HFFc6 (cell line): ENCODE results near the gene SRPK2. TPM values are rescaled to one million over a fixed set of nuclear protein-coding genes. Genes with fewer than 3 reads are reported as not detected.

Experiments used
- DNase-seq: peaks from one replicate; pipeline ENCODE4 v3.0.0-alpha.2; 2018
- H3K27ac Mint-ChIP-seq: 2 replicates; pipeline ENCODE4 v1.8.0; 2020; ENCODE audit warnings: mild to moderate bottlenecking, mixed read lengths
- H3K27me3 Mint-ChIP-seq: 2 replicates; pipeline ENCODE4 v1.8.0; 2021; ENCODE audit warnings: mild to moderate bottlenecking, moderate library complexity, mixed read lengths; ENCODE audit not compliant: insufficient read depth
- H3K36me3 Mint-ChIP-seq: 2 replicates; pipeline ENCODE4 v1.8.0; 2021; ENCODE audit warnings: low read depth, mixed read lengths
- H3K4me1 Mint-ChIP-seq: 2 replicates; pipeline ENCODE4 v1.8.0; 2020; ENCODE audit warnings: low read depth, mixed read lengths
- H3K4me3 Mint-ChIP-seq: 2 replicates; pipeline ENCODE4 v1.8.0; 2020; ENCODE audit warnings: mild to moderate bottlenecking, moderate library complexity, mixed read lengths
- H3K9me3 Mint-ChIP-seq: 2 replicates; pipeline ENCODE4 v1.8.0; 2020; ENCODE audit warnings: mild to moderate bottlenecking, mixed read lengths
- total RNA-seq, 6 experiments: library from RNA; stranded (reverse); fragmentation: NEBNext Ultra II Directional; extraction: Animal tissue kit (Norgen Biotek cat#: 25700); gene quantifications; 2 replicates in 1 of 6; 3 replicates in 5 of 6; pipeline ENCODE4 v1.2.3, GENCODE V29; 2021
- TF ChIP-seq, protein P1 (sequence below): fragments of 200-600 bp; sonication (generic); IDR thresholded peaks from 2 replicates; pipeline ENCODE4 v1.5.0; 2021; ENCODE audit warnings: antibody characterized with exemption, mild to moderate bottlenecking

SRPK2 gene
- total RNA-seq, 6 experiments from 2014 or later, result 45.2 to 49.3 (median 46.7) TPM

DNA sequence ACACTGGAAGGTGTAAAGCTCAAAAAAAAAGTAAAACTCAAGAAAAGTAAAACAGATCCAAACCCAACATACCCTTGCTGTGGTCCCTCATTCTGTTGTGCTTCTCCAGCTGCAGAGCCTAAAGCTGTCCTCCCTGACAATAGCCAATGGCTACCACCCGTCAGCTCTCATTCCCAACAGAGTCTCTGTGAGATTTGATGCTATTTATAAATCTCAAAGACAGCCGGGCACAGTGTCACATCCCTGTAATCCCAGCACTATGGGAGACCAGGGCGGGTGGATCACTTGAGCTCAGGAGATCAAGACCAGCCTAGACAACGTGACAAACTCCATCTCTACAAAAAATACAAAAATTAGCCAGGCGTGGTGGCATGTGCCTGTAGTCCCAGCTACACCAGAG lies 258.7 kb downstream of the SRPK2 start:
- H3K36me3 Mint-ChIP-seq, result peaks cover 16% of the 10 kb centered on the region
- no peak overlapping the region for H3K4me3 Mint-ChIP-seq
- DNase-seq, result no peak
- no peak overlapping the region for H3K27ac Mint-ChIP-seq
- H3K27me3 Mint-ChIP-seq, result peaks cover 2% of the 10 kb centered on the region; the same call in 1 of the 2 replicates
- peaks cover 19% of the 10 kb centered on the region for H3K4me1 Mint-ChIP-seq
- H3K9me3 Mint-ChIP-seq, result no peaks in the 10 kb centered on the region
- TF ChIP-seq, protein P1, sequence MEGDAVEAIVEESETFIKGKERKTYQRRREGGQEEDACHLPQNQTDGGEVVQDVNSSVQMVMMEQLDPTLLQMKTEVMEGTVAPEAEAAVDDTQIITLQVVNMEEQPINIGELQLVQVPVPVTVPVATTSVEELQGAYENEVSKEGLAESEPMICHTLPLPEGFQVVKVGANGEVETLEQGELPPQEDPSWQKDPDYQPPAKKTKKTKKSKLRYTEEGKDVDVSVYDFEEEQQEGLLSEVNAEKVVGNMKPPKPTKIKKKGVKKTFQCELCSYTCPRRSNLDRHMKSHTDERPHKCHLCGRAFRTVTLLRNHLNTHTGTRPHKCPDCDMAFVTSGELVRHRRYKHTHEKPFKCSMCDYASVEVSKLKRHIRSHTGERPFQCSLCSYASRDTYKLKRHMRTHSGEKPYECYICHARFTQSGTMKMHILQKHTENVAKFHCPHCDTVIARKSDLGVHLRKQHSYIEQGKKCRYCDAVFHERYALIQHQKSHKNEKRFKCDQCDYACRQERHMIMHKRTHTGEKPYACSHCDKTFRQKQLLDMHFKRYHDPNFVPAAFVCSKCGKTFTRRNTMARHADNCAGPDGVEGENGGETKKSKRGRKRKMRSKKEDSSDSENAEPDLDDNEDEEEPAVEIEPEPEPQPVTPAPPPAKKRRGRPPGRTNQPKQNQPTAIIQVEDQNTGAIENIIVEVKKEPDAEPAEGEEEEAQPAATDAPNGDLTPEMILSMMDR, result no peak

DNA sequence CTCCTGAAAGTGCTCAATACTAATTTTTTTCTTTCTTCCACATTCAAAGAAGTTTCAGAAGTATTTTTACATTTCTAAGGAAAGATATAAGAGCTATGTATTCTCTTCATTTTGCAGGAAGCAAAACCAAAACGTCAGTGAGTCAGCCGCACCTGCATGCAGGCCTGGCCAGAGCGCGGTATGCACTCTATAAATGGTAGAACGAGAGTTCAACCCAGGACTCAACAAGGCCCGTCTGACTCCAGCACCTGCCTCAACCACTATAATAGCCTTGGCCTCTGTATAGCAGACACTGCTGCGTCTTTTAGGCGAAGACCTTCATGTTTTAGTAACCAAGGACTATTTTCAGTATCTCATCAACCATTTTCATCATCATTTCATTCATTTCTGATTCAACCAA lies 261.5 kb downstream of the SRPK2 start:
- Mint-ChIP-seq H3K27me3 (peaks cover 2% of the 10 kb centered on the region; the same call in 1 of the 2 replicates), H3K36me3 (peaks cover 22% of the 10 kb centered on the region), H3K4me1 (peaks cover 16% of the 10 kb centered on the region), H3K9me3 (no peaks in the 10 kb centered on the region), H3K4me3 (no peak overlapping the region), H3K27ac (no peak overlapping the region)
- DNase-seq, result no peak
- TF ChIP-seq, protein P1, result no peak

DNA sequence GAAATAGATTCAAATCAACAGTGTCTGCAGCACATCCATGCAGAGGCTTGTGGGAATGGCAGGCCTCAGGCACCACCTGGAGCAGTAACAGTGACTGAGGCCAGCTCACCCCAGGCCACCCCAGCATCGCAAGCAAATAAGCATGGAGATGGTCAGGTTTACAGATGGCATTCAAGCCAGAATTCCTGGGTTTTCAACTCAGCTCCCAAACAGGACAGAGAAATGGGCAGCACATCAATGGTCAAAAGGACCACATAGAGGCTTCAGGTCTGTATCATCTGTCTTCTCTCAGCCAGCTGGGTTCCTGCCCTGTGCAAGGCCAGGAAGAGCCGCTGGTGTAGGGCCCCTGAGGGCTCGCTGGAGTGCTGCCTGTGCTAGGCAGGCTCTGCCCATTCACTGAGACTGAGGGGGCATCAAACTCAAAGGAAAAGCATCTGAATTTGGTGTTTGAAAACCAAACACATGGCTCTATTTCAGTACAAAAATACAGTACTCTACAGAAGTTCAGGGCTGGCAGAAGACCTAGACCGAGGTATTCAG lies 262.2 kb downstream of the SRPK2 start:
- H3K9me3 Mint-ChIP-seq, result no peaks in the 10 kb centered on the region
- DNase-seq, result no peak
- H3K36me3 Mint-ChIP-seq, result peaks cover 23% of the 10 kb centered on the region
- TF ChIP-seq, protein P1, result no peak
- H3K4me1 Mint-ChIP-seq, result peaks cover 11% of the 10 kb centered on the region
- H3K27me3 Mint-ChIP-seq, result peaks cover 2% of the 10 kb centered on the region; the same call in 1 of the 2 replicates
- H3K27ac Mint-ChIP-seq, result no peak overlapping the region
- no peak overlapping the region for H3K4me3 Mint-ChIP-seq

DNA sequence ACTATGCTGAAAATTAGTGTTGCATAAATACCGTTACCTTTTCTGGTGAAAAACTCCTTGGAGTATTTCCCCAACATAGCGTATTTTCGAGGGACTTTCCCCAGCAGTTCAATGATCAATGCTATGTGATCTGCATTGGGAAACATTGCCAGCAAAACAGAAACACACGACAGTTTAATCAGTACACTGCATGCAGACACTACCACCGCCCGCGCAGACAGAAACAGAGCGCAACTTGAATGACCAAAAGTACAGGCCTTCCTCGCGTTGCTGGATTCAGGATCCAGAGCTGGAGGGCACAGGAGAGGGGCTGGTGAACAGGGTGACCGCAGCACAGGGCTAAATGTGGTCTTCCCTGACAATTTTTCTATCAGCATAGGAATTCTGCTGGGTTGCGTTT lies 263.0 kb downstream of the SRPK2 start:
- peaks cover 31% of the 10 kb centered on the region for H3K36me3 Mint-ChIP-seq
- H3K4me1 Mint-ChIP-seq, result 0 out of 2 replicates have a peak, but pooled peaks cover 5% of the 10 kb centered on the region
- H3K27ac Mint-ChIP-seq, result no peak overlapping the region
- DNase-seq, result no peak
- H3K9me3 Mint-ChIP-seq, result no peaks in the 10 kb centered on the region
- TF ChIP-seq, protein P1, result no peak
- peaks cover 5% of the 10 kb centered on the region for H3K27me3 Mint-ChIP-seq
- no peak overlapping the region; the same call in 1 of the 2 replicates for H3K4me3 Mint-ChIP-seq

DNA sequence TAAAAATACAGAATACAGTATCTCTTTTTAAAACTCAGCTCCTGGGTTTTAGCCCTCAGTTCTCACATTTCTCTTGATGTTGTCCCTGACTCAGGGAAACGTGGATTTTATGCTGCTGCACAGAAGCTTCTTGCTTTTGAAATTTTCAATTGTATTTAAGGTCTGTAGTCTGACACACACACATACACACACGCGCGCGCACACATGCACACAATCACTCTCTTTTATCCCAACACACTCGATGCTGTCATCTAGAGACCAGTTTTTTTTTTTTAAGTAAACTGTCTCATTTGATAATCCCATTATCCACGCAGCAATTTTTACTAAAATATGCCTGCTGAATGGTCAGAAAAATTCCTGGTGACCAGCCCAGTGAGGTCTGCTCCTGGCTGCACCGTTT lies 266.1 kb downstream of the SRPK2 start:
- Mint-ChIP-seq H3K9me3 (no peaks in the 10 kb centered on the region), H3K27me3 (peaks cover 5% of the 10 kb centered on the region), H3K4me1 (no peaks in the 10 kb centered on the region), H3K4me3 (no peak overlapping the region), H3K36me3 (peaks cover 28% of the 10 kb centered on the region), H3K27ac (no peak overlapping the region)
- no peak for DNase-seq
- TF ChIP-seq, protein P1, result no peak
